Calu3 (cell line): ENCODE measurements around the gene SNX21. TPM values are rescaled to one million over a fixed set of nuclear protein-coding genes. Genes with fewer than 3 reads are reported as not detected.
"Not testable (repeated sequence)": the region's sequence is repeated elsewhere in the genome, so short reads cannot be mapped to it uniquely, and the experiment has no call there.

Experiments
- BruUV-seq: library from RNA; stranded (reverse); fragments of 400-500 nt; replicated peaks from 2 replicates; lab custom pipeline; 2021; lab: Mats Ljungman, UMichigan
- CTCF ChIA-PET: fragments of 300-600 bp; sonication (Branson Sonifier 250); formaldehyde crosslinking; loops from one replicate; lab custom pipeline; 2022; ENCODE audit warnings: antibody characterized with exemption; lab: Charles Lee
- DNase-seq: peaks from one replicate; pipeline ENCODE4 v3.0.0; 2022
- H3K27ac Mint-ChIP-seq: one replicate; pipeline ENCODE4 v1.8.0; 2022; ENCODE audit warnings: mixed read lengths; ENCODE audit not compliant: unreplicated experiment
- H3K27me3 Mint-ChIP-seq: one replicate; pipeline ENCODE4 v1.8.0; 2022; ENCODE audit warnings: mixed read lengths; ENCODE audit not compliant: unreplicated experiment
- H3K36me3 Mint-ChIP-seq: one replicate; pipeline ENCODE4 v1.8.0; 2022; ENCODE audit warnings: mild to moderate bottlenecking, moderate library complexity, mixed read lengths; ENCODE audit not compliant: insufficient read depth, unreplicated experiment
- H3K4me1 Mint-ChIP-seq: one replicate; pipeline ENCODE4 v1.8.0; 2022; ENCODE audit warnings: mild to moderate bottlenecking, low read depth, mixed read lengths; ENCODE audit not compliant: unreplicated experiment
- H3K4me3 Mint-ChIP-seq: one replicate; pipeline ENCODE4 v1.8.0; 2022; ENCODE audit warnings: mild to moderate bottlenecking, low read depth, moderate library complexity, mixed read lengths; ENCODE audit not compliant: unreplicated experiment
- H3K9me3 Mint-ChIP-seq: one replicate; pipeline ENCODE4 v1.8.0; 2022; ENCODE audit warnings: low read depth, mixed read lengths; ENCODE audit not compliant: unreplicated experiment
- intact Hi-C: fragments of 100-400 bp; cut with micrococcal nuclease; formaldehyde crosslinking; loops from one replicate; pipeline ENCODE4 v1.10.0; 2022; ENCODE audit not compliant: unreplicated experiment
- total RNA-seq: library from RNA; stranded (reverse); gene quantifications from 2 replicates; pipeline ENCODE4 v1.2.3, GENCODE V29; 2022
- TF ChIP-seq, protein P1 (sequence below): fragments of 200-600 bp; IDR thresholded peaks from one replicate; pipeline ENCODE4 v1.8.0; 2022; ENCODE audit warnings: antibody characterized with exemption; ENCODE audit not compliant: unreplicated experiment

The SNX21 gene
- total RNA-seq, 1 experiment from 2014 or later: 8.7 TPM

- no peaks in the 10 kb centered on the region for H3K9me3 Mint-ChIP-seq
- BruUV-seq: no TSS peak
- no peak for DNase-seq
- H3K4me3 Mint-ChIP-seq: no peak overlapping the region
- CTCF ChIA-PET: interaction anchor here (1.8 kb wide), 1 partner anchor 7 kb away, joined by 4 read pairs; the partner anchor contains the start of gene ZSWIM1
- intact Hi-C loops: no loop called here
- no peaks in the 10 kb centered on the region for H3K27me3 Mint-ChIP-seq
- H3K36me3 Mint-ChIP-seq: no peaks in the 10 kb centered on the region
- H3K4me1 Mint-ChIP-seq: peaks cover 8% of the 10 kb centered on the region
- TF ChIP-seq, protein P1, sequence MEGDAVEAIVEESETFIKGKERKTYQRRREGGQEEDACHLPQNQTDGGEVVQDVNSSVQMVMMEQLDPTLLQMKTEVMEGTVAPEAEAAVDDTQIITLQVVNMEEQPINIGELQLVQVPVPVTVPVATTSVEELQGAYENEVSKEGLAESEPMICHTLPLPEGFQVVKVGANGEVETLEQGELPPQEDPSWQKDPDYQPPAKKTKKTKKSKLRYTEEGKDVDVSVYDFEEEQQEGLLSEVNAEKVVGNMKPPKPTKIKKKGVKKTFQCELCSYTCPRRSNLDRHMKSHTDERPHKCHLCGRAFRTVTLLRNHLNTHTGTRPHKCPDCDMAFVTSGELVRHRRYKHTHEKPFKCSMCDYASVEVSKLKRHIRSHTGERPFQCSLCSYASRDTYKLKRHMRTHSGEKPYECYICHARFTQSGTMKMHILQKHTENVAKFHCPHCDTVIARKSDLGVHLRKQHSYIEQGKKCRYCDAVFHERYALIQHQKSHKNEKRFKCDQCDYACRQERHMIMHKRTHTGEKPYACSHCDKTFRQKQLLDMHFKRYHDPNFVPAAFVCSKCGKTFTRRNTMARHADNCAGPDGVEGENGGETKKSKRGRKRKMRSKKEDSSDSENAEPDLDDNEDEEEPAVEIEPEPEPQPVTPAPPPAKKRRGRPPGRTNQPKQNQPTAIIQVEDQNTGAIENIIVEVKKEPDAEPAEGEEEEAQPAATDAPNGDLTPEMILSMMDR: no peak
- no peak overlapping the region for H3K27ac Mint-ChIP-seq
Observed at GRCh38 chr20:45873409-45874103, 40.0 kb downstream of the SNX21 start.

DNA sequence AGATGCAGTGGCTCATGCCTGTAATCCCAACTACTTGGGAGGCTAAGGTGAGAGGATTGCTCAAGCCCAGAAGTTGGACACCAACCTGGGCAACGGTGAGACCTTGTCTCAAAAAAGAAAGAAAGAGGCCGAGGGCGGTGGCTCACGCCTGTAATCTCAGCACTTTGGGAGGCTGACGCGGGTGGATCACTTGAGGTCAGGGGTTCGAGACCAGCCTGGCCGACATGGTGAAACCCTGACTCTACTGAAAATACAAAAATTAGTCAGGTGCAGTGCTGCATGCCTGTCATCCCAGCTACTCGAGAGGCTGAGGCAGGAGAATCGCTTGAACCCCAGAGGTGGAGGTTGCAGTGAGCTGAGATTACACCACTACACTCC lies 40.5 kb downstream of the SNX21 start:
- H3K4me1 Mint-ChIP-seq, H3K36me3 Mint-ChIP-seq, H3K27ac Mint-ChIP-seq, intact Hi-C loops, H3K9me3 Mint-ChIP-seq, H3K27me3 Mint-ChIP-seq, CTCF ChIA-PET, DNase-seq, H3K4me3 Mint-ChIP-seq, BruUV-seq: not testable (repeated sequence)

- H3K27ac Mint-ChIP-seq: no peak overlapping the region
- no peaks in the 10 kb centered on the region for H3K36me3 Mint-ChIP-seq
- DNase-seq: no peak
- peaks cover 8% of the 10 kb centered on the region for H3K4me1 Mint-ChIP-seq
- TF ChIP-seq, protein P1: no peak
- no TSS peak for BruUV-seq
- no peaks in the 10 kb centered on the region for H3K27me3 Mint-ChIP-seq
- H3K4me3 Mint-ChIP-seq: no peak overlapping the region
- H3K9me3 Mint-ChIP-seq: no peaks in the 10 kb centered on the region
- CTCF ChIA-PET: no interaction called here
- intact Hi-C loops: no loop called here
Observed at GRCh38 chr20:45874576-45874975, 41.0 kb downstream of the SNX21 start.

- peaks cover 26% of the 10 kb centered on the region for H3K36me3 Mint-ChIP-seq
- H3K4me3 Mint-ChIP-seq: no peak overlapping the region
- CTCF ChIA-PET: interaction anchor here (0.6 kb wide), 2 partner anchors 55 to 64 kb away, joined by 5 to 6 read pairs; no protein-coding TSS in a partner anchor
- no peaks in the 10 kb centered on the region for H3K9me3 Mint-ChIP-seq
- H3K27me3 Mint-ChIP-seq: no peaks in the 10 kb centered on the region
- no peak for DNase-seq
- TF ChIP-seq, protein P1: no peak
- peaks cover 16% of the 10 kb centered on the region for H3K4me1 Mint-ChIP-seq
- no peak overlapping the region for H3K27ac Mint-ChIP-seq
- intact Hi-C loops: no loop called here
- no TSS peak for BruUV-seq
Observed at GRCh38 chr20:45878076-45878761, 44.6 kb downstream of the SNX21 start.
